HEK293 (cell line): ENCODE results near the gene SELENOT.

Experiments used
- CTCF ChIA-PET: fragments of 350-600 bp; formaldehyde crosslinking; extraction: SDS; loops from one replicate; lab custom pipeline; 2021; ENCODE audit warnings: antibody characterized with exemption; lab: Yijun Ruan, JAX
- POLR2A ChIA-PET: fragments of 300-600 bp; formaldehyde crosslinking; extraction: SDS; loops from one replicate; lab custom pipeline; 2020; ENCODE audit warnings: antibody characterized with exemption, inconsistent platforms; lab: Yijun Ruan, JAX
- H3K27ac ChIP-seq: fragments of 200-500 bp; sonication (Bioruptor generic); 2 replicates; pipeline ENCODE4 v1.5.1; 2014; ENCODE audit warnings: low read depth, low read length, control low read depth, inconsistent platforms; ENCODE audit errors: extremely low read depth
- H3K36me3 ChIP-seq, 2 experiments: fragments of 200-500 bp in 1 of 2; sonication (Bioruptor generic) in 1 of 2; 1 replicate in 1 of 2; 2 replicates in 1 of 2; pipeline ENCODE4 v1.5.1; 2014 to 2017; ENCODE audit warnings: inconsistent platforms in 2 of 2, low read length in 2 of 2; ENCODE audit not compliant: control insufficient read depth in 2 of 2, insufficient read depth in 1 of 2
- H3K4me1 ChIP-seq: fragments of 200-500 bp; sonication (Bioruptor generic); 2 replicates; pipeline ENCODE4 v1.5.1; 2014; ENCODE audit warnings: mild to moderate bottlenecking, low read length, inconsistent platforms; ENCODE audit not compliant: control insufficient read depth, insufficient read depth
- H3K4me3 ChIP-seq: 2 replicates; pipeline ENCODE4 v1.5.1; 2011; ENCODE audit warnings: low read depth, mild to moderate bottlenecking, control low read depth, low read length, moderate library complexity
- H3K9me3 ChIP-seq: fragments of 200-500 bp; sonication (Bioruptor generic); 2 replicates; pipeline ENCODE4 v1.5.1; 2014; ENCODE audit warnings: low read depth, low read length, inconsistent platforms; ENCODE audit not compliant: control insufficient read depth, insufficient read depth
- KLF17 ChIP-seq: fragments of 450-650 bp; formaldehyde crosslinking; IDR thresholded peaks from 2 replicates; pipeline ENCODE4 v1.5.1; 2016; ENCODE audit warnings: missing biosample characterization, missing genetic modification characterization
- KLF7 ChIP-seq: fragments of 450-650 bp; formaldehyde crosslinking; IDR thresholded peaks from 2 replicates; pipeline ENCODE4 v1.5.1; 2016; ENCODE audit warnings: missing biosample characterization, missing genetic modification characterization, borderline replicate concordance
- OSR2 ChIP-seq: fragments of 450-650 bp; formaldehyde crosslinking; IDR thresholded peaks from 2 replicates; pipeline ENCODE4 v1.5.1; 2016; ENCODE audit warnings: missing biosample characterization, missing genetic modification characterization
- PBX3 ChIP-seq: sonication (generic); formaldehyde crosslinking; IDR thresholded peaks from 2 replicates; pipeline ENCODE4 v1.8.1; 2022; ENCODE audit warnings: mild to moderate bottlenecking, moderate library complexity, missing genetic modification reagents
- ZFP69B ChIP-seq: fragments of 450-650 bp; formaldehyde crosslinking; IDR thresholded peaks from 2 replicates; pipeline ENCODE4 v1.5.1; 2016; ENCODE audit warnings: missing biosample characterization, missing genetic modification characterization
- ZNF121 ChIP-seq: fragments of 450-650 bp; formaldehyde crosslinking; IDR thresholded peaks from 2 replicates; pipeline ENCODE4 v1.5.1; 2016; ENCODE audit warnings: missing biosample characterization, missing genetic modification characterization
- ZNF16 ChIP-seq: fragments of 450-650 bp; formaldehyde crosslinking; IDR thresholded peaks from 2 replicates; pipeline ENCODE4 v1.5.1; 2016; ENCODE audit warnings: low read depth, missing biosample characterization, missing genetic modification characterization
- ZNF2 ChIP-seq: fragments of 450-650 bp; formaldehyde crosslinking; IDR thresholded peaks from 2 replicates; pipeline ENCODE4 v1.5.1; 2016; ENCODE audit warnings: missing biosample characterization, missing genetic modification characterization
- ZNF302 ChIP-seq: fragments of 450-650 bp; formaldehyde crosslinking; IDR thresholded peaks from 2 replicates; pipeline ENCODE4 v1.5.1; 2016; ENCODE audit warnings: missing biosample characterization, missing genetic modification characterization, low read depth
- ZNF324 ChIP-seq: fragments of 450-650 bp; formaldehyde crosslinking; IDR thresholded peaks from 2 replicates; pipeline ENCODE4 v1.5.1; 2016; ENCODE audit warnings: missing biosample characterization, missing genetic modification characterization
- ZNF426 ChIP-seq: fragments of 450-650 bp; formaldehyde crosslinking; IDR thresholded peaks from 2 replicates; pipeline ENCODE4 v1.5.1; 2017; ENCODE audit warnings: missing biosample characterization, missing genetic modification characterization, mild to moderate bottlenecking, inconsistent platforms, moderate library complexity
- ZNF433 ChIP-seq: fragments of 450-650 bp; formaldehyde crosslinking; IDR thresholded peaks from 2 replicates; pipeline ENCODE4 v1.5.1; 2016; ENCODE audit warnings: missing biosample characterization, missing genetic modification characterization, low read depth
- ZNF501 ChIP-seq: fragments of 450-650 bp; formaldehyde crosslinking; IDR thresholded peaks from 2 replicates; pipeline ENCODE4 v1.5.1; 2016; ENCODE audit warnings: missing biosample characterization, missing genetic modification characterization
- ZNF623 ChIP-seq: fragments of 450-650 bp; formaldehyde crosslinking; IDR thresholded peaks from 2 replicates; pipeline ENCODE4 v1.5.1; 2016; ENCODE audit warnings: missing biosample characterization, missing genetic modification characterization
- ZNF629 ChIP-seq: fragments of 450-650 bp; formaldehyde crosslinking; IDR thresholded peaks from 2 replicates; pipeline ENCODE4 v1.5.1; 2017; ENCODE audit warnings: missing biosample characterization, missing genetic modification characterization
- ZNF670 ChIP-seq: fragments of 450-650 bp; formaldehyde crosslinking; IDR thresholded peaks from 2 replicates; pipeline ENCODE4 v1.5.1; 2016; ENCODE audit warnings: missing biosample characterization, missing genetic modification characterization, low read depth
- ZNF704 ChIP-seq: fragments of 450-650 bp; formaldehyde crosslinking; IDR thresholded peaks from 2 replicates; pipeline ENCODE4 v1.5.1; 2016; ENCODE audit warnings: missing biosample characterization, missing genetic modification characterization
- ZNF76 ChIP-seq: fragments of 450-650 bp; formaldehyde crosslinking; IDR thresholded peaks from 2 replicates; pipeline ENCODE4; 2016; ENCODE audit warnings: low read depth, missing biosample characterization, missing genetic modification characterization, borderline replicate concordance
- ZNF777 ChIP-seq: fragments of 450-650 bp; formaldehyde crosslinking; IDR thresholded peaks from 2 replicates; pipeline ENCODE4 v1.5.1; 2017; ENCODE audit warnings: missing biosample characterization, missing genetic modification characterization, borderline replicate concordance
- ZNF792 ChIP-seq: fragments of 450-650 bp; formaldehyde crosslinking; IDR thresholded peaks from 2 replicates; pipeline ENCODE4 v1.5.1; 2016; ENCODE audit warnings: missing biosample characterization, missing genetic modification characterization

The SELENOT gene

GRCh38 chr3:150594150-150594549 is 9.0 kb upstream of the SELENOT start:
- no peaks in the 10 kb centered on the region for H3K9me3 ChIP-seq
- H3K4me3 ChIP-seq: no peak overlapping the region
- ChIA-PET CTCF (interaction anchor here (0.7 kb wide), 1 partner anchor 607 kb away, joined by 3 read pairs; no protein-coding TSS in a partner anchor), POLR2A (interaction anchor here (1.1 to 2.0 kb wide), 2 partner anchors 9 to 11 kb away, joined by 4 to 7 read pairs; partner anchors contain the start of gene SELENOT)
- TF ChIP-seq ZNF426 (tag by site-specific recombination): no peak
- H3K4me1 ChIP-seq: no peaks in the 10 kb centered on the region
- H3K27ac ChIP-seq: no peak overlapping the region
- H3K36me3 ChIP-seq: no peaks in the 10 kb centered on the region

- no peak overlapping the region for H3K4me3 ChIP-seq
- TF ChIP-seq ZNF704 (tag by site-specific recombination): no peak
- TF ChIP-seq KLF7 (tag by site-specific recombination): no peak
- no peak for TF ChIP-seq ZNF324
- TF ChIP-seq PBX3 (CRISPR knock-in tag): no peak
- no peak for TF ChIP-seq KLF17 (tag by site-specific recombination)
- no peak for TF ChIP-seq ZNF302 (tag by site-specific recombination)
- no peak for TF ChIP-seq ZNF121 (tag by site-specific recombination)
- no peak for TF ChIP-seq ZNF670 (tag by site-specific recombination)
- TF ChIP-seq ZNF623 (tag by site-specific recombination): no peak
- TF ChIP-seq ZFP69B (tag by site-specific recombination): no peak
- no peak for TF ChIP-seq ZNF501
- no peak for TF ChIP-seq ZNF433 (tag by site-specific recombination)
- TF ChIP-seq ZNF2 (tag by site-specific recombination): no peak
- TF ChIP-seq ZNF792: no peak
- no peak for TF ChIP-seq ZNF16 (tag by site-specific recombination)
- TF ChIP-seq ZNF777: no peak
- no peak for TF ChIP-seq ZNF76 (tag by site-specific recombination)
- H3K36me3 ChIP-seq: no peaks in the 10 kb centered on the region
- no peak overlapping the region for H3K27ac ChIP-seq
- H3K9me3 ChIP-seq: no peaks in the 10 kb centered on the region
- CTCF ChIA-PET: no interaction called here
- POLR2A ChIA-PET: no interaction called here
- no peaks in the 10 kb centered on the region for H3K4me1 ChIP-seq
These were observed 5.5 kb upstream of the SELENOT start for GRCh38 chr3:150597646-150598045.

- Histone ChIP-seq H3K4me1 (no peaks in the 10 kb centered on the region), H3K4me3 (no peak overlapping the region), H3K36me3 (no peaks in the 10 kb centered on the region), H3K9me3 (no peaks in the 10 kb centered on the region), H3K27ac (no peak overlapping the region)
- ChIA-PET POLR2A (no interaction called here), CTCF (interaction anchor here (0.6 kb wide), 1 partner anchor 191 kb away, joined by 3 read pairs; no protein-coding TSS in a partner anchor)
- TF ChIP-seq OSR2: no peak
- TF ChIP-seq ZNF629 (tag by site-specific recombination): peak; percentile 36; the same call in 1 of the 2 replicates
- TF ChIP-seq, all 188 proteins: peak for 1
These were observed 3.4 kb upstream of the SELENOT start for GRCh38 chr3:150599611-150600297.
